HG03103 (cell line): Measurements from ENCODE around the gene WSCD1.

Source experiments
- ATAC-seq: cut with Tn5 transposase; IDR thresholded peaks from one replicate; pipeline ENCODE4 v1.9.1; 2021; ENCODE audit warnings: low read depth; ENCODE audit not compliant: unreplicated experiment

The WSCD1 gene

GRCh38 chr17:6084311-6085161 lies 14.4 kb downstream of the WSCD1 start:
- no peak for ATAC-seq

GRCh38 chr17:6085812-6086211 lies 15.6 kb downstream of the WSCD1 start:
- ATAC-seq = no peak

DNA sequence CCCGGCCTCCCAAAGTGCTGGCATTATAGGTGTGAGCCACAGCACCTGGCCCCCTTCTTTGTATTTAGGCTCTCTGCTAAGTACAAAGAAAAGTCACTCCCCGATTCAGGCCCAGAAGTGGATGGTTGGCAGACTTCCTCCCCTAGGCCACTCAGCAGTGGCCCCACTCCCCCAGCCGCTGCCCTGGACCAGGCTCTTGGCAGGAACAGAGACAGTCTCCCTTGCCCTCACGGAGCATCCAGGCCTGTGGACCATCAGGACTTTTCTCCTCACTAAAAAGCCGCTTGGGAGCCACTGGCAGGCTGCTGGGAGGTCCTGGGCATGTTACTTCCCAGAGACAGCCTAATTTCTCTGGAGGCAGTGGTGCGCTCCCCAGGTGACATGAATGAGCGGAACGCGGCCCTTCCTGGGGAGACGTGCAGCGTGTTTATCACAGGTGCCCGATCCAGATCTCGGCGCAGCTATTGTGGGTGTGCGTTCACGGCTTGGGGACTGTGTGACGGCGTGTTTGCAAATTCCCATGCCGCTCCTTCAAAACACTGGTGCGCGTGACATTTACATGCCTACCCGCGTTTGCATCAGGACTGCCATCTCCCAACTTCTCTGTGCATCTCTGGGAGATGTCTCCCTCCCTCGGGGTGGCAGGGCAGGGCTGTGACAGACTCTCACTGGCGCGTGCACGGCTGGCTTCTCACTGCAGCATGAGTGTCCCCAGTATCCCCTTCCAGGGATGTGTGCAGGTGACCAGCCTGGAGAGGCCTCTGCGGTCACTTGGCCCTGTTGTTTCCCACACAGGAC lies 16.6 kb downstream of the WSCD1 start:
- no peak for ATAC-seq

DNA sequence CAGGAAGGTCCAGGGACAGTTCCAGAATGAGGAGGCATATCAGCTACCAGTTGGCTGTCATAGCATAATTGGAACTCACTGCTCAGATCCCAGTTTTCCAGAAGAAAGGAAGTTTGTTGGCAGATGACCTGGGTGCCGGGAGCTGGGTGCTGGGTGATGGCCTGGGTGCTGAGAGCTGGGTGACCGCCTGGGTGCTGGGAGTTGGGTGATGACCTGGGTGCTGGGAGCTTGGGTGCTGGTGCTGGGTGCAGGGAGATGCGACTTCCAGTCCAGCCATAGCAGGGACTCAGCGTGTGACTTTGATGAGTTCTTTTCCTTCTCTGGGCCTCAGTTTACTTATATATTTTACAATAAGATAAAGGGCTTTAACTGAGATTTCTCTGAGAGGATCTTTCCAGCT lies 18.0 kb downstream of the WSCD1 start:
- no peak for ATAC-seq

GRCh38 chr17:6090253-6090652 lies 20.1 kb downstream of the WSCD1 start:
- ATAC-seq = no peak

DNA sequence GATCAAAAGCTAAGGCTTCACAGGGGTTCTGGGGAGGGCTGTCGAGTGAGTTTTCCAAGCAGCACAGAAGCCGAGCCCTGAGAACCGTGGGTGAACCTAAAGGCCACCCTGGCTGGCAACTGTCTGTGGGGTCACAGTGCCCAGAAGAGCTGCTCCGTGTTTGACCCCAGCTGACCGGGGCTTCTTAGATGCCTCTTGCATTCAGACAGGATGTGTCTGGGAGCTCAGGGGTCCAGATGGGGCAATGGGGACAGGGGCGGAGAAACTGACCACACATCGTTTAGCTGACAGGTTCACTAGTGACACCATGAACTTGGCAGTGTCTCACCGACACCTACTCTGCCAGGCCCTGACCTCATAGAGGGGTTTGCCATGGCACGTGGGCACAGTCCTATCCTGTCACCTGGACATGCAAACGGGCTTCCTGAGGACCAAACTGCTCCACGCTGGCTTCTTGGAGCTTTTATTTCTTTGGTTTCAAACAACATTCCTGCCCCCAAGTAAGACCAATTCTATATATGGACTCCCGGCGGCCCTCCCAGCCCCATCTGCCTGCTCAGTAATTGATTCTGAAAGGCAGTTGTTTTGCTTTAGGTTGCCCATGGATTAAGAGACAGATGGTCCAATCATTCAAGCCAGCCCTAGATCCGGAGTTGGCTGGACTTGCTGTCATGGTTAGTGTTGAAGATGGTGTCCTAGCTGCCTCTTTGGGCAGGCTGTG lies 22.2 kb downstream of the WSCD1 start:
- no peak for ATAC-seq

GRCh38 chr17:6092903-6093468 lies 22.8 kb downstream of the WSCD1 start:
- ATAC-seq = no peak

GRCh38 chr17:6094453-6094852 lies 24.3 kb downstream of the WSCD1 start:
- no peak for ATAC-seq

- ATAC-seq = no peak
Observed at GRCh38 chr17:6094926-6095325, 24.7 kb downstream of the WSCD1 start.

GRCh38 chr17:6095501-6095900 lies 25.3 kb downstream of the WSCD1 start:
- no peak for ATAC-seq

DNA sequence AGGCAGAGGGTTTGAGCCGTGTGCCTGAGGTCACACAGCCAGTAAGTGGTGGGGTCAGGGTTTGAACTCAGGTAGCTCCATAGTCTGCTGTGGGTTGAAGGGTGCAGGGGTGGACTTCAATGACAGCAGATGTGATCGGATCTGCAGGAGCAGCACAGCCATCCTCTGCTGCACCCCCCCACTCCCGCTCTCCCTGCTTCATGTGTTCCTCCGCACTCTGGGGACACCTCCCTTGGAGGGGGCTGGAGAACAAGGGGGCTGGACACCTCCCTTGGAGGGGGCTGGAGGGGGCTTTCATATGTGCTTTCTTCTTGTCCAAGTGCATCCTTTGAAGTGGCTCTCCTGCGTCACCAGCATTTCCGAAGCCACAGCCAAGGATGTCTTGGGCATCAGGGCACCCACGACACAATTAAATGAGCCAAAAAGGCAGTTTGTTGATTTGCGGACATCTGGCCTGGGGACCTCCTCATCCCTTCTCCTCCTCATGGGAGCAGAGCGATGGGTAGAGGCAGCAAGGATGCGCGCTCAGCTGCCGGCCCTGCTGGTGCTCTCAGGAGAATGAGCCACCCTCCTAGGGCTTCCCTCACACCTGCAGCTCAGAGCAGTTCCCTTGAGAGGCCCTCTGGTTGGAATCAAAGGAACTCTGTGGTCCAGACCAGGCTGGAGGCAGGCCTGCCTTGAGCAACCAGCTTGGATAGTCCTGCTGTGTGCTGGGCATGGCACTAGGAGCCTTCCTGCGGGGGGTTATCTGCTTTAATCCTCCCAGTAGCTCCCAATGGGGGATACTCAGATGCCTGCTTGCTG lies 26.2 kb downstream of the WSCD1 start:
- no peak for ATAC-seq

DNA sequence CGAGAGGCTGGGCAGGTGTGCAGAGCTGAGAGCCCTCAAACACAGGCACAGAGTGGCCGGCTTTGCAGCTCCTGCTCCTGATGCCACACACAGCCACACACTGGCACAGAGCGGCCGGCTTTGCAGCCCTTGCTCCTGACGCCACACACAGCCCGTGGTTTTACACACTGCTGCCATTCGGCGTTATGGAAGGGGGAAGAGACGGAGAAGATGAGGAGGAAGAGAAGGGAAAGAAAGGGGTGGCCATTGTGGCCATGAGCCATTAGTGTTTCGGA lies 26.8 kb downstream of the WSCD1 start:
- ATAC-seq = no peak

DNA sequence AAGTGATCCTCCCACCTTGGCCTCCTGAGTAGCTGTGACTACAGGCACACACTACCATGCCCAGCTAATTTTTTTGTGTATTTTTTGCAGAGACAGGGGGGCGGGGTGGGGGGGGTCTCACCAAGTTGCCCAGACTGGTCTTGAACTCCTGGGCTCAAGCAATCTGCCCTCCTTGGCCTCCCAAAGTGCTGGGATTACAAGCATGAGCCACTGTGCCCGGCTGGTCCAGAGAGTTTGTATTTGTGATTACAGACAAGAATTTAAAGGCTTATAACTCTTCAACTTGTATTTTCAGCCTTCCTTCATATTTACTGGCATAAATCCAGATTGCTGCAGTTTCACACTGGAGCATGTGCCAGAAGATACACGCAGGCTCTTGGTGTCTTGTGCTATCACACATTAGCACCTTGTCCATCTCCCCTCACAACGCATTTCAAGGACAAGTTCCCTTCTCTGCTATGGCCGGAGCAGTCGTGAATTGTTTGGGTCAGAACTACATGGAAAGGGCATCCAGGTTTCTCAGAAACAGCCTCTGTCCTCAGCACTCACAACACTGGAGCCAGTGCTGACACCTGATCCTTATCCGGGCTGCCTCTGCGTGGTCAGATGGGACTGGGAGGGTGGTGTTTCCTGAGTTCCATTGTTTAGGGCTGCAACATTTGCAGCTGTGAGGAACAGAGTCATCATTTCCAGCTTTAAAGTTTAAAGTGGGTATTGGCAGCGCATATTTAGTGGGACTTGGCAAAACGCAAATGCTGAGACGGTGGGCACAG lies 28.1 kb downstream of the WSCD1 start:
- no peak for ATAC-seq

- no peak for ATAC-seq
Observed at GRCh38 chr17:6098823-6099180, 28.6 kb downstream of the WSCD1 start.

DNA sequence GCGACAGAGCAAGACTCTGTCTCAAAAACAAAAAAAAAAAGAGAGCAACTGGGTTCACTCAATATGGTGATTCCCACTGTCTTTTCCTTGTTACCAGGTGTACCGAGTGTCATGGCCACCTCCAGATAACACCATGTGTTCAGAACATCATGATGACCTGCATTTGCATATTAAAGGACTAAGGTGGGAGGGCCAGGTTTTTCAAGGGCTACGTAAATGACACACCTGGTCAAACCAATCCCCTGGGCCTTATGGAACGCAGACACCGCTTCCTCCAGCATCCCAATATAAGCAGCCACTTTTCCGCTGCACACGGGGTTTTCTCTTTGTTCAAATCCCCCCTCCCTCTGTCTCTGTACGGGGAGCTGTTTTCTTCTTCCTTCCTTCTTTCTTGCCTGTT lies 29.3 kb downstream of the WSCD1 start:
- no peak for ATAC-seq

- no peak for ATAC-seq
Observed at GRCh38 chr17:6100146-6100545, 30.0 kb downstream of the WSCD1 start.

DNA sequence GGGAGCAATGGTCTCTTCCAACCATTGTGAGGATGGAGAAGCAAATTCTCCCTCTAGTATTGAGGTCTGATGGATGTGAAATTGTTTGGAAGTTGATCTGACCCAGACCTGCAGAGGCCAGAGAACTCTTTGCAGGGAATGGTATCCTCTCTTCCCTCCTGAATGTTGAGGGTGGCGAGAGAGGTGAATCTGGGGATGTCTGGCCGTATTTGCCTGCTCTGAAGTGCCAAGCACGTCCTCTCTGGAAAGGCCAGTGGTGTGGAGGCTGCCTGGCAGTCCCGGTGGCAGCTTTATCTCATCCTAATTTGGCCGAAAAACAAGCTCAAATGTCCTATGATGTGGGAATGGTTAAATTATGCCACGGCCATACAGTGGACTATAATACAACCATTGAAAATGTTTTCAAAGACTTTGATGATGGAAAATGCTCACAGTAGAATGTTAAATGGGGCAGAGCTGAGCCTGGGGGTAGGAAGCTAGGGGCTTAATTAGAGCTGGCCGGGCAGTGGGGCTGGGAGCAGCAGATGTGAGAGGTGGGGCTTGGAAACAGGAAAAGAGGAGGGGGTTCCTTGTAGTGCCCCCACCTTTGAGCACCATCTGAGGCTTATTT lies 30.8 kb downstream of the WSCD1 start:
- no peak for ATAC-seq

DNA sequence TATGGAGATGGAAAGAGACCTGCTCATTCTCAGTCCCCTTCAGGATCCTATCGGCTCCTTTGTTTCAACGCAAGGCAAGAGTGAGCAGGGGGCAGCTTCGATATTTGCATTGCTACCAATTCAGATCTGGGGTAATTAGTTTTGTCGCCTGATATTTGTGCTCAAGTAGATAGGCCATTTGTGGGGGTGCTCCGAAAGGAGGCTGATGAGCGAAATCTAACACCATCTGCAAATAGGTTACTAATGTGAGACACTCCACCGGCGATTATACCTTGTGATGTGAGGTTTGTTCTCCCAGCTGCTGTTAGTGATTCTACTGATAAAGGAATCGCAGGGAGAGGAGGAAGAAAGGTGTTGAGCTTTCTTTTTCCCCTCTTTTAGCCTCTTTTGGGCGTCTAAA lies 31.5 kb downstream of the WSCD1 start:
- no peak for ATAC-seq

DNA sequence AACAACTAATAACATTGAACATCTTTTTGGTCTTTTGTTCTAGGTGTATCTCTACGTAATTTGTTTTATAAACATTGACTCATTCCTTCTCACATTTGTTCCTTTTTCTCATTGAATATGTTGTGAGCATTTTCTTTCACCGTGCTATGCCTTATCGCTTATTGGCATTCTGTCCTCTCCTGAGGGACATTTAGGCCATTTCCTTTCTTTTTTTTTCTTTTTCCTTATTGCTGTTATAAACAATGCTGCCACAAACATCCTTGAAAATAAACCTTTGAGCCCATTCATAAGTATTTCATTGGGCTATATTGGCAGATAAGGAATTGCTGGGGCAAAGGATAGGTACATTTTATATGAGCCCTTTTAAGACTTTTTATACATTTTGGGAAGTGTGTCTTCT lies 32.4 kb downstream of the WSCD1 start:
- no peak for ATAC-seq
